GM19043 (cell line): ENCODE data around the gene IGF2BP1.
"Not testable (repeated sequence)": the region's sequence is repeated elsewhere in the genome, so short reads cannot be mapped to it uniquely, and the experiment has no call there.

Source experiments
- ATAC-seq: cut with Tn5 transposase; IDR thresholded peaks from one replicate; pipeline ENCODE4 v1.9.1; 2021; ENCODE audit warnings: low read depth; ENCODE audit not compliant: unreplicated experiment

Gene IGF2BP1

DNA sequence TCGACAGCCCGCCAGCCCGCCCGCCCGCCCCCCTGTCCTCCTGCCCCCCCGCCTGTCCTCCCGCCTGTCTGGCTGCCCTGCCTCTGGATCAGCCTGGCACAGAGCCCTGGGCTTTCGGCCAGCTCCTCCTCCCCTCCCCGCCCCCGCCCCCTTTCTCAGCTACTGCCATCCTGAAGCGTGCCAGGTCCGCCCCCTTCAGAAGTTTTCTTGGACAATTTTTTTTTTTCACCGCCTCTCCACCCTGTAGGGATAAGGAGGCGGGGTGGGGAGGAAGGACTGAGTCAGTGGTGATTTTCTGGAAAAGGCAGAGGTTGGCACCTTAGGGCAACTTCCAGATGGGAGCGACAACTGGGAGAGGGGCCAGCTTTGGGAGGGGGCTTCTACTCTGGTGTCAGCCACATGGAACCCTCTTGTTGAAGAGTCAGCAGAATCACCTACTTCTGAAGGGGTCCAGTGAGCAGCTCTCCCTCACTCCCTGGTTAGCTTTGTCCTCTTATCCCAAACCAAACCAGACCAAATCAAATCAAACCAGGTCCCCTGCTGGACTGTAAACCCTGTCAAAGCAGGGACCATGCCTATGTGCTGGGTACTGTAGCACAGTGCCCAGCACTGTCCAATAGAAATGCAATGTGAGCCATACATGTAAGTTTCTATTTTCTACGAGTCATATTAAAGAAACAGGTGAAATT, 19.7 kb downstream of the IGF2BP1 start:
- no peak for ATAC-seq

DNA sequence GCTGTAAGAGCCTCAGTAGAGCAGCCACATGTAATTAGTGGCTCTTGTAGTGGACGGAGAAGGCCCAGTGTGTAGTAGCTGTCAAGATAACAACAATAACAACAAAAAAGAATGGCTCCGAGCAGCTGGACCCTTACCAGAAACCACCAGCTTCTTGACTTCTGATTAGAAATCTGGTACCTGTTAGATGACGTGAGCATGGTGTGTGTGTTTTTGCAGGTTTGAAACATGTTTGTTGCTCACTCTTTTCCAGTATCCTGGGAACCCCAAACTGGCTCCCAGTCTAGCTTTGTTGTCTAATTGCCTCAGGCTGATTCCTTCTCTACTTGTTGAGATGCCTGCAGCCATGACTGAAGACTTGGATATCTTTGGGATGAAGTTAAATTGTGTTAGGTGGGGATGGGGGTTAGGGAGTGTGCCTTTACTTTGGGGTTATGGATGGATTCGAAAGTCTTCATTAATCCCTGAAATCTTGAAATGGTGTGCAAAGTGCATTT, 21.0 kb downstream of the IGF2BP1 start:
- ATAC-seq: no peak

DNA sequence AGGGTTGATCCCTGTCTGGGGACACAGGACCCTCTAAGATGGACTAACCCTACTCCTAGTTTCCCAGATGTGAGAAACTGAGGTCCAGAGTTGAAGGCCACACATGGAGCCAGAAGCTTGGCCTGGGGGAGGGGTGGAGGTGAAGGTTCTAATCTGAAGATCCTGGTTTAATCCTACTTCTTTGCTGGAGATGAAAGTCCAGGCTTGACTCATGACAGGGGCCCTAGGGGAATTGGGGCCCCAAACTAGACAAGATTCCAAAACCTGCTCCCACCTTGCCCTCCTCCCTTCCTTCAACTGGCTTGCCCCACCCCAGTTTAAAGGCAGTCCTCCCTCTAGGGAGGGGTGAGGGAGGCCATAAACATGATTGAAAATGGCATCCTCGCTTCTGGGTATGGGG, 21.6 kb downstream of the IGF2BP1 start:
- no peak for ATAC-seq

DNA sequence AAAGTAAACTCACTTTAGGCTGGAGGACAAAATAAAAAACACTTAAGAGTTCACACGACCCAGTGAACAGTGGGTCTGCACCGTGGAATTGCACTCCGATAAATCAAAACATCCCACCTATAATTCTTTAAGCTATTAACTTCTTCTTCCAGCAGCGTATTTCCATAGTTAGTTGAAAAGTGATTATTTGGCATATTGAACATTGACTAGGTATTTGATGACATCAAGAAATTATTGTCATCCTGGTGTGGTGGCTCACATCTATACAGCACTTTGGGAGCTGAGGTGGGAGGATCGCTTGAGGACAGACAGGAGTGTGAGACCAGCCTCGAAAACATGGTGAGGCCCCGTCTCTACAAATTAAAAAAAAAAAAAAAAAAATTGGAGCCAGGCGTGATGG, 23.4 kb downstream of the IGF2BP1 start:
- ATAC-seq: no peak

DNA sequence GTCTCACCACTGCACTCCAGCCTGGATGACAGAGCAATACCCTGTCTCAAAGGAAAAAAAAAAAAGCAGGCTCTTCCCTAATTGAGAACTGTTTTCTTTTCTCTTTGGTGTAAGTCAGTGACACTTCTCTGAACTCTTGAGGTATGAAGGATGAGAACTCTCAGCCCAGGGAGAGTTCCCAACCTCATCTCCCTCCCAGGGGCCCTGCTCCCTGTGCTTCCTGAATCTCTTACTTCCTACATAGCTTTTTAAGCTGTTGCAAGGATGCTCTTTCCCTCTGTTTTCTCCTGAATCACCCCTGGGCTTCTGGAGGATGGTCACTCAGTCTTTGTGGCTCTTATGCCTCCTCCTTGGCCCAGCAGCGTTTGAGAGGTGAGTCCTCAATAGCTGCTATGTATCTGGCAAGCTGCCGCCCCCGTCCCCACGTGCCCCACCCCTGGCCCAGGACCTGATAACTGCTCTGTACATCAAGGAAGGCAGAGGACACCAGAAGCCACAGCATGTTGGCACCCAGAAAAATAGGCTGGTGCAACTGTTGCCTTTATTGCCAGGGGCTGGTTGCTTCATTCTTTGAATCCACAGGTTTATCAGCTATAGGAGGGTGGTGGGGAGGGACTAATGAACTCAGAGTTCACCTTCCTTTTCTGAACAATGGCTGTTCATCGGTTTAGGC, 24.0 kb downstream of the IGF2BP1 start:
- ATAC-seq: no peak

DNA sequence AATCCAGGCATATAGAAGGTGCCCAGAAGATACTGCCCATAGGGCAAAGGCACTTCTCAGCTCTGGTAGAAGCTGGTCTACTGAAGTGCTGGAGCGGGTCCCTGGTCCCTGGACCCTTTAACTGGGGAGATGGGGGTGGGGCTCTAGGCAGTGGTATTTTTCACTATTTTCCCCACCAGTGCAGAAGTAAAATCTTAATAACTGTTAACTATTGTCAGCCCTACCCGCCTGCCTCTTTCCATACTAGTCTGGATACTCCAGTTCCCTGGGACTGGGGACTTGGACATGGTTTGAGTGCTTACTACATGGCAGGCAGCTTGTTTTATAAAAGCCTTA, 24.6 kb downstream of the IGF2BP1 start:
- no peak for ATAC-seq

DNA sequence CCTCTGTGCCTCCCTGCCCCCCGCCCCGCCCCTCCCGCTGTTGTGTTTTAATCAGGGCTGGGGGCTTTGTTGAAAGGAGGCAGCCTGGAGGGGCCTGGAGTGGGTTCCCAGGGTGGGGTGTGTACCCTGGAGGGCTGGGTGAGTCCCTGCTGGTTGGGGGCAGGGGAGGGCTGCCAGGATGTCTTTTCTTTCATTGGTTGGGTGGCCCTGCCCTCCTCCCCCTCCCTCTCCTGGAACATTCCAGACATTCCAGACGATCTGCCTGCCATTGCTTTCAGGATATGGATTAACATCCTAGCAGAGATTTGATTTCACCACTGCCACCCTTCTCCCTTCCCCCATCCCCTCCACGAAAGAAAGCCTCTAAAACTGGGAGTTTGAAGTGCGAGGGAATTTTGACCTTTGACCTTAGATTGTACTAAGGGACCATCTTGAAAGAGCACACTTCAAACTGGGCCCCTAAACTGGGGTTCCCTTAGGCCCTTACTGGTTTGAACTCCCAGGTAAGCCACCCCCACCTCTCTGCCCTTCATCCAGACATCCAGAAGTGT, 25.3 kb downstream of the IGF2BP1 start:
- no peak for ATAC-seq

DNA sequence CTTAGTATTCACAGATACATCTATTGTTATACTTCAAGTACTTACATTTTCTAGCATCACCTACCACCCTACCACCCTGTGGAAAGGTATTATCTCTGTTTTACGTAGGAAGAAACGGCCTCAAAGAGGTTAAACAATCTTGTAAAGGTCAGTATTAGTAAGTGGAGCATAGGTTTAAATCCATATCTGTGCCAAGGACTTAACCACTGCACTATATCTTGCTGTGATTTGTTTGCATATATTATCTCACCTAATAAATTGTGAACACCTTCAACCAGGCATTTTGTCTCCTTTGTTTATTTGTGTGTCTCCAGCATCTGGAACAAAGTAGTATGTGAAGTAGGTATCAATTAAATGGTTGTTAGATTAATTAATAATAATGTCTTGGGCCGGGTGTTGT, 27.3 kb downstream of the IGF2BP1 start:
- no peak for ATAC-seq

DNA sequence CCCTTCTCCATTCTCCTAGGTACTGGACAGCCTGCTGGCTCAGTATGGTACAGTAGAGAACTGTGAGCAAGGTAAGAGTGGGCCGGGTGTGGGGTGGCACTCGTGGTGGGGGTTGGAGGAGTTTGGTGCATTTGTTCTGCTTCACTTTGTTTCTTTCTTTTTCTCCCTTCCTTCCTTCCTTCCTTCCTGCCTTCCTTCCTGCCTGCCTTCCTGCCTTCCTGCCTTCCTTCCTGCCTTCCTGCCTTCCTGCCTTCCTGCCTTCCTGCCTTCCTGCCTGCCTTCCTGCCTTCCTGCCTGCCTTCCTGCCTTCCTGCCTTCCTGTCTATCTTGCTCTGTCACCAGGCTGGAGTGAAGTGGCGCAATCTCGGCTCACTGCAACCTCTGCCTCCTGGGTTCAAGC, 29.3 kb downstream of the IGF2BP1 start:
- not testable (repeated sequence) for ATAC-seq

DNA sequence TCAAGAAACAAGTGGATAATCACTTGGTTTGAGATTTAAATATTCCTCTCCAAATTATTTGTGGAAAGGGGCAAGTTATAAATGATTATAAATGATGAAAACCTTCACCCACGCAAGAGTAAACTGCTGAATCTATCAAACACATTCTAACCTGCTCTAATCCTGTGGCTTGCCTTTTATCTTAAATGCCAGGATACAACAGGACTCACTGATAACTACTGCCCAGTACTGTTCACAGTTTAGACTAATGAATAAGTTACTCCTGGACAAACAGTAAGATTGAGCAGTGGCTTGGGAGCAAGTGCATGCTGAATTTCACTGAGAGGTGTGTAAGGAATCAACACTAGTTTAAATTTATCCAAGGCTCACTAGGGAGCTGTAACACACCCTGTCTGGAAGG, 31.1 kb downstream of the IGF2BP1 start:
- ATAC-seq: no peak

DNA sequence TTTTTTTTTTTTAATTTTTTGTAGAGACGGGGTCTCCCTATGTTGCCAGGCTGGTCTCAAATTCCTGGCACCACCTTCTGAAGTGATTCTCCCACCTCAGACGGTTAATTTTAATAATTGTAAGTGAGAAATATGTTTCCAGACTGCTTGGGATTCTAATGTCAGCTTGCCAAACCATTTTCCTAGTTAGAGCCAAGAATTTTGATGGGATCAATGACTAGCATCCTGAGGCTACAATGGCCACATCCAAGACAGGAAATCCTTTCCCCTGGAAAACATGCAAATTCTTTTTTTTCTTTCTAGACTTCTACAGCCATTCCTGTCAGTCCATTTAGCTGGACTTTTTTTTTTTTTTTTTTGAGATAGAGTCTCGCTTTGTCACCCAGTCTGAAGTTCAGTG, 32.6 kb downstream of the IGF2BP1 start:
- ATAC-seq: no peak

DNA sequence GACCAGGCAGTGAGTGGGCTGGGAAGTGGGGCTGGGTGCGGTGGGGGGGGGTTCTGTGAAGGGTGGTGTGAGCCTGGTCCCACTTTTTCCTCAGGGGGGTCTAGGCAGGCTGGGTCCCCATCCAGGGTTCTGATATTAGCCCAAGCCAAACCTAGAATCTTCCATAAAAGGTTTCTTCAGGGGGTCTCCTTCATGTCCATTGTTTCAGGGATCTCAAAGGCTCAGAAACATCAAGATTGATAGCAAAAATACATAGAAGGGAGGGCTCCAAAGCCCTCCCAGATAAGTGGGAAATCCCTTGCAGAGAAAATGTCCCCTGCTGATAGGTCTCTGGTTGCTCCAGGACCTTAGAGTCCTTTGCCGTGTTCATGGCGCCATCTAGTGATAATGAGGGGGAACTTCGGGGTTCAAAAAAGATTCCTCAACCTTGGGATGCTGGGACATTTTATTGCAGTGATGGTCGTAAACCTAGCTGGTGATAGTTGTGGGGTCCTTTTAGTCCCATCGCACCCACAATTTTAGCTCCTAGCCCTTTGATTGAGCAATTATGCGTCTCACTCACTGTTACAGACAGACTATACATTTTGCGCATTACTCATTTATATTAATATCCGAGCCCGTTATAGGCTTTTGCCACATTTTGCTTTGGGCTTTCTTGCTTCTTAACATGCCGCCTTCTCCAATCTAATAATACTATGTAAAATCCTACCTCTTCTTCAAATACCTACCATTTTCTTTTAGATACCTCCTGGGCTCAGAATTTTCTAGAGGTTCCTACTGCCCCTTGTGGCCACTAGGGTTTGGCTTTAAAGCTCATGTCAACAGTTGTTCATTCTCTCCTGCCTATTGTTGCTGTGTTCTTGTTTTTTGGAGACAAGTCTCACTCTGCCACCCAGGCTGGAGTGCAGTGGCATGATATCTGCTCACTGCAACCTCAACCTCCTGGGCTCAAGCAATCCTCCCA, 35.1 kb downstream of the IGF2BP1 start:
- no peak for ATAC-seq

DNA sequence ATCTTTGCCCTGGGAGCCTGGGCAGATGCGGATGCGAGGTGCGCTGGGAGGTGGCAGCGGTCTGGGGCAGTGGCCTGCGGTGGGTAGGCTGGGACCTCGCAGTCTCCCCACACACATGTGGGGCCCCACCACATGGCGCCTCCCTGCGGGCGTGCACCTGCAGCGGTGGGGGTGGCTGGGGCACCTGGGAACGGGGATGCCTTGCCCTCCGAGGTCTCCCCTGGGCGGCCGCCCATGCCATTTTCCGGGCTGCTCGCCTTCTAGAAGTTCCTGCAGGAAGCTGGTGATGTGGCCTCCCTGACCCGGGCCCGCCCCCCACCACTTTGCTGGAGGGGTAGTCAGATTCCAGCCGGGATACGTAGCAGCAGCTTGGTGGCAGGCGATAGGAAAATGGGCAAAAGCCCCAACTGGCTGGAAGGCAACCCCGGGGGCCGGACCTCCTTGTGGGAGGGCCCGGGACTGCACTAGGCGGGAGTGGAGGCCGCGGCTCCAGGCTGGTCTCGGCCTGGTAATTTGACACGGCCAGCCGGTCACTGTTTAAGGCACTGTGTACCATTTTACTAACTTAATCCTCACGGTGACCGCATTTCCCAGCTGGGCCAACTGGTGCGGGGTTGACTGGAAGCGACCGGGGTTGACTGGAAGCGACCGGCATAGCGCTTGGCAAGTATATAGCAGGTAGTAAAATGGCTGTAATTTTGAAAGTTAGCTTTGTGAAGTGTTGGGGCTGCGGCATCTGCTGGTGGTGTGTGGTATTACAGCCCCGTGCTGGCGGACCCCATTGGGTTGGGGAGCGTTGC, 38.5 kb downstream of the IGF2BP1 start:
- ATAC-seq: no peak

DNA sequence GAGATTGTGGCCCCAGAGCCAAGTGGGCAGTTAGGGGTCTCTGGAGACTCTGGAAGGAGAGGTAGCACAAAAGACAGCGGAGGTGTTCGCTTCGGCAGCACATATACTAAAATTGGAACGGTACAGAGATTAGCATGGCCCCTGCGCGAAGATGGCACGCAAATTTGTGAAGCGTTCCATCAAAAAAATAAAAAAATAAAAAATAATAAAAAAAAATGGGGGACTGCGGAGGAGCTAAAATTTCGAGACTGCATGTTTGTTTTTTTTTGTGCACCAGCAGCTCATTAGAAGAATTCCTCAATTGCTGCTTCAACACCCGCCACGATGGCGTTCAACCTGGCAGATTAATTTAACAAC, 39.1 kb downstream of the IGF2BP1 start:
- no peak for ATAC-seq

DNA sequence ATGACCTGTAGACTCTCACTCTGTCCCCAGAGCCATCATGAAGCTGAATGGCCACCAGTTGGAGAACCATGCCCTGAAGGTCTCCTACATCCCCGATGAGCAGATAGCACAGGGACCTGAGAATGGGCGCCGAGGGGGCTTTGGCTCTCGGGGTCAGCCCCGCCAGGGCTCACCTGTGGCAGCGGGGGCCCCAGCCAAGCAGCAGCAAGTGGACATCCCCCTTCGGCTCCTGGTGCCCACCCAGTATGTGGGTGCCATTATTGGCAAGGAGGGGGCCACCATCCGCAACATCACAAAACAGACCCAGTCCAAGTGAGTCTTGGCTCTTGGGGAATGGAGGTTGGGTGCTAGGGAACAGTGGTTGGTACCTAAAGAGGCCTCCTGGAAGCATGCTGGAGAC, 41.0 kb downstream of the IGF2BP1 start:
- ATAC-seq: no peak

DNA sequence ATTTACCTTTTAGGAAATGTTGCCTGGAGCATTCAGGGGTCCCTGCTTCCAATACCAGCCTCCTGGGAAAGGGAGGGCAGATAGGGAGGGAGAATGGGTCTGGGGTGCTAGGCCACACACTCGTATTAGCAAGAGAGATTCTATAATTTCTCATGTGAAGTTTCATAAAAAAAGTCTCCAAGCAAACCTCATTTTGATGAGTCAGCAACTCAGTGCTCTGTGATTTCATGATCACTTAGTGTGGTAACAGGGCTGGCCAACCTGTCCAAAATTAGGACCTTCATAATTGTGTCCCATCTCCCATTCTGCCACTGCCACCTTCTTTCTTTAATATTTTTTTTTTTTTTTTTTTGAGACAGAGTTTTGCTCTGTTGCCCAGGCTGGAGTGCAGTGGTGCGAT, 41.4 kb downstream of the IGF2BP1 start:
- ATAC-seq: no peak

DNA sequence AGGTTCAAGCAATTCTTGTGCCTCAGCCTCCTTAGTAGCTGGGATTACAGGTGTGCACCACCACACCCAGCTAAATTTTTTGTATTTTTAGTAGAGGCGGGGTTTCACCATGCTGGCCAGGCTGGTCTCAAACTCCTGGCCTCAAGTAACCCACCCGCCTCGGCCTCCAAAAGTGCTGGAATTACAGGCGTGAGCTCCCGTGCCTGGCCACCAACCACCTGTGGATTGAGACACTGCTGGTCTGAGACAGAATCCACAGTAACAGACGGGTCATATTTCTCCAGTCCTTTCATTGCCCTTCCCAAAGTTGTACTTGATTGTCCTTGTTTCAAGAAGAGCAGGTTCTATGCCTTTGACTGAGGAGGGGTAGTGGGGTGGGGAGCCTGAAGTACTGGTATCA, 42.3 kb downstream of the IGF2BP1 start:
- not testable (repeated sequence) for ATAC-seq

DNA sequence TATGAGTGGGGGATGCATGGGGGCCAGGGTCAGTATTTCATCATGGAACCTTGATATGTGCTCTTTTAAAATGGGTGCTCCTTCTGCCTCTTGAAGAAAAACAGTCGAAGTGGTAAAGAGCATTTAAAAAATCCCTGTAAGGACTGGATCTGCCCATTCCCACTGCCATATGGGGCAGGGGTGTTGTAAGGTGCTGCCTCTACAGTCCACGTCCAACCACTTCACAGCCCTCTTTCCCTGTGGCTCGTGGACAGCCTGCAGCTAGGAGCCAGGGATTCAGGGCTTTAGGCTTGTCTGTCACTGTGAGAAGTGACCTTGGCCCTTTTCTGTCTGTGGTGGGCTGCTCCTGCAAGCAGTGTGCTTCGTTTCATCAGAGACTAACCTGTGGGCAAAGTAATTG, 44.3 kb downstream of the IGF2BP1 start:
- ATAC-seq: no peak

DNA sequence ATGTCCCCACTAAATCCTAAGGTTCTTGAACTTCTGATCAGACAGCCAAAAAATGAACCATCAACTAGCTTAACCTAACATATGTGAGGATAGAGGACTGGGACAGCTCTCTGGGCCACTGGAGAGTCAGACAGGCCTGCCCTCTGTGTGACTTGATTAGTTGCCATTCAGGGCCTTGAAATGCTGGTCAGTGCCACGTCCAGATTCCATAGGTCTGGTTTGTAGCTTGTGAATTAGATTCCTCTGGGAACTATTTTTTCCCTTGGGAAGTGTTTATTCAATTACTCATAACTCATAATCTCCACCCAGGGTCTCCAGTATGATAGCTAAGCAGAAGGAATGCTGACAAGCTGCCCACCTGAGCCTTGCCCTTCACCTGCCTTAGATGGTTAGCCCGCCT, 48.2 kb downstream of the IGF2BP1 start:
- no peak for ATAC-seq

DNA sequence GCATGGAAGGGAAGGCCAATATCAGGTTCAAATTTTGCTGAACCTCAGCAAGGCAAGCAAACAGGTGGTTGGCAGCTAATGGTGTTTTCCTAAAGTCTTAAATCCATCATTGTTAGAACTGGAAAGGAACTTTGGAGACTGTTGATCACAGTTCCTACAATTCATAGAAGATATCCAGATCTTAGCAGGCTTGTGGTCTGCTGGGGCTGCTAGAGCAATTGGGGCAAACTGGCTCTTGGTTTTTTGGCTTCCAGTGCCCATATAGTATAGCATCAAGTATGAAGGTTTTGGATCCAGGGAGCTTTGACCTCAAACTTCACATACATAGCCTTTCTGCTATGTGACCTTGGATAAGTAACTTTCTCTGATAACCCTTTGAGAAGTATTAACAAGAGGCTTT, 49.7 kb downstream of the IGF2BP1 start:
- ATAC-seq: no peak
